Activated CD4-positive, alpha-beta T cell treated with anti-CD3 and anti-CD28 coated beads, Interleukin-2, amount 10 ng/mL, durations not matched to agents 7 days and 5 days (primary cell): Measurements from ENCODE around the gene SLC12A6. TPM values are rescaled to one million over a fixed set of nuclear protein-coding genes. Genes with fewer than 3 reads are reported as not detected.
"Not testable (repeated sequence)": the region's sequence is repeated elsewhere in the genome, so short reads cannot be mapped to it uniquely, and the experiment has no call there.

Source experiments
- CTCF ChIA-PET: fragments of 350-600 bp; sonication (Branson Sonifier 250); formaldehyde crosslinking; loops from one replicate; lab custom pipeline; 2021; ENCODE audit warnings: antibody characterized with exemption; lab: Charles Lee
- POLR2A ChIA-PET: fragments of 350-600 bp; sonication (Branson Sonifier 250); formaldehyde crosslinking; loops from one replicate; lab custom pipeline; 2021; ENCODE audit warnings: antibody characterized with exemption; lab: Charles Lee
- DNase-seq: peaks from one replicate; pipeline ENCODE4 v3.0.0-alpha.2; 2020
- H3K27ac Mint-ChIP-seq: one replicate; pipeline ENCODE4 v1.8.0; 2021; ENCODE audit warnings: mild to moderate bottlenecking, moderate library complexity, mixed read lengths
- H3K27me3 Mint-ChIP-seq: one replicate; pipeline ENCODE4 v1.8.0; 2021; ENCODE audit warnings: mixed read lengths
- H3K36me3 Mint-ChIP-seq: one replicate; pipeline ENCODE4 v1.8.0; 2021; ENCODE audit warnings: low read depth, mixed read lengths
- H3K4me1 Mint-ChIP-seq: one replicate; pipeline ENCODE4 v1.8.0; 2021; ENCODE audit warnings: mixed read lengths
- H3K4me3 Mint-ChIP-seq: one replicate; pipeline ENCODE4 v1.8.0; 2021; ENCODE audit warnings: mild to moderate bottlenecking, moderate library complexity, mixed read lengths
- H3K9me3 Mint-ChIP-seq: one replicate; pipeline ENCODE4 v1.8.0; 2021; ENCODE audit warnings: mixed read lengths
- microRNA-seq: library from miRNA; unstranded; fragments of <30 nt; microRNA quantifications from one replicate; pipeline ENCODE4 v1.2.0, GENCODE V29; 2021; ENCODE audit warnings: borderline microRNAs expressed, borderline replicate concordance
- total RNA-seq, 2 experiments: library from RNA; stranded (reverse); gene quantifications; one replicate each; pipeline ENCODE4 v1.2.3, GENCODE V29; 2021

Gene SLC12A6
- total RNA-seq, 2 experiments from 2014 or later, result 32.7 to 36.7 TPM

DNA sequence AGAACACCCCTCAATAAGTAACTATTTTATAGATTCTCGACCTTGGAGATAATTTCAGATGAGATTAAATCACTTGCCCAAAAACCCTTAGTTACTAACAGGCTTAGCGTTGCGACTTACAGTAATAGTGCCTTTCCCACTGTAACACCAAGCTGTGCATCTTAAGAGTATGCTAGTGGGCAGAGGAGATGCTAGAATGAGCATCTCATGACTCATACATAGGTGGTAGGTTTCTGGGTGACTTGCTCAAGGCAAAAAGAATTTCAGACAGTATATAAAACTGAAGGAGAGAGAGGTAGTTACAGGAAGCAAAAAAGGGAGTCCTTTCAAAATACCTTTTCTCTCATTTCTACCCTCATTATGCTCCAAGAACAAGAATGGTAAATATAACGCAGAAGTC, 131.6 kb downstream of the SLC12A6 start:
- ChIA-PET POLR2A (no interaction called here), CTCF (interaction anchor here (0.7 to 1.3 kb wide), 4 partner anchors 40 to 166 kb away, joined by 3 read pairs; no protein-coding TSS in a partner anchor)
- no peak overlapping the region for H3K4me3 Mint-ChIP-seq
- DNase-seq, result no peak
- peaks cover 21% of the 10 kb centered on the region for H3K4me1 Mint-ChIP-seq
- H3K27me3 Mint-ChIP-seq, result no peaks in the 10 kb centered on the region
- peaks cover 22% of the 10 kb centered on the region for H3K36me3 Mint-ChIP-seq
- no peaks in the 10 kb centered on the region for H3K9me3 Mint-ChIP-seq
- no peak overlapping the region for H3K27ac Mint-ChIP-seq

DNA sequence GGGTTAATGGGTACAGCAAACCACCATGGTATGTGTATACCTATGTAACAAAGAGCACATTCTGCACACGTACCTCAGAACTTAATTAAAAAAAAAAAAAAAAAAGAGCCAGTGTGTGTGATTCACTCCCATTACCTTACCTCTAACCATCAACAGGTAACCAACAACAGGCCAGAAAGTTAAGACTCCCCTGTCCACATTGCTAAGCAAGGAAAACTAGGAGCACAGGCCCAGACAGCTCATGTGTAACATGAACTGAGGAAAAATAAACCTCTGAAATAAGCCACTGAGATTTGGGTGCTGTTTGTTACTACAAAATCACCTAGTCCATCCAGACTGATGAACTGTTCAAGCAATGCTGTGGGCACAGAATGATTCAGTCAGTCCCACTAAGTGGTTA, 133.6 kb downstream of the SLC12A6 start:
- CTCF ChIA-PET, result no interaction called here
- DNase-seq, result no peak

DNA sequence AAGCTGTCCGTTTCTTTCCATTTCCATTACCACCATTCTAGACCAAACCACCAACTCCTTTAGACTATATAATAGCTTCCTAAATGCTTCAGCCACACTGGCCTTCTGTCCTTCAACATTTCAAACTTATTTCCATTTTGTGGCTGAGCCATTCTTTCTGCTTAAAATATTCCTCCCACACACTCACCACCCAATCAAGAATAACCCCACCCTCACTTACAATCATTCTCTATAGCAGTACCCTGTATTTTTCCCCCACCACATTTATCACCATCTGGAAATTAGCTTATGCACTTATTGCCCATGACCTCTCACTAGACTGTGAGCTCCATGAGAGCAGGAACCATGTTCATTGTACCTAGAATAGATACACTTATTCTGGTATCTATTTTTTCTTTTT, 134.3 kb downstream of the SLC12A6 start:
- H3K36me3 Mint-ChIP-seq, result peaks cover 37% of the 10 kb centered on the region
- POLR2A ChIA-PET, result no interaction called here
- no peak for DNase-seq
- H3K4me1 Mint-ChIP-seq, result peaks cover 14% of the 10 kb centered on the region
- no peaks in the 10 kb centered on the region for H3K9me3 Mint-ChIP-seq
- CTCF ChIA-PET, result no interaction called here
- no peak overlapping the region for H3K4me3 Mint-ChIP-seq
- H3K27ac Mint-ChIP-seq, result no peak overlapping the region
- no peaks in the 10 kb centered on the region for H3K27me3 Mint-ChIP-seq

More for the DNA sequence above, 133.6 kb downstream of the SLC12A6 start:
- Mint-ChIP-seq H3K9me3 (no peaks in the 10 kb centered on the region), H3K4me1 (peaks cover 20% of the 10 kb centered on the region), H3K27me3 (no peaks in the 10 kb centered on the region), H3K27ac (no peak overlapping the region), H3K4me3 (no peak overlapping the region), H3K36me3 (peaks cover 37% of the 10 kb centered on the region)
- POLR2A ChIA-PET, result no interaction called here

DNA sequence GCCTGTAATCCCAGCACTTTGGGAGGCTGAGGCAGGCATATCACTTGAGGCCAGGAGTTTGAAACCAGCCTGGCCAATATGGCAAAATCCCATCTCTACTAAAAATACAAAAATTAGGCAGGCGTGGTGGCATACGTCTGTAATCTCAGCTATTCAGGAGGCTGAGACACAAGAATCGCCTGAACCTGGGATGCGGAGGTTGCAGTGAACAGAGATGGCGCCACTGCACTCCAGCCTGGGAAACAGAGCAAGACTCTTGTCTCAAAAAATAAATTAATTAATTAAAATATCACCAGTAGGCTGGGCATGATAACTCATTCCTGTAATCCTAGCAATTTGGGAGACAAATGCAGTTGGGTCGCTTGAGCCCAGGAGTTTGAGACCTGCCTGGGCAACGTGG, 144.3 kb downstream of the SLC12A6 start:
- CTCF ChIA-PET, H3K36me3 Mint-ChIP-seq, H3K27me3 Mint-ChIP-seq, POLR2A ChIA-PET, DNase-seq, H3K9me3 Mint-ChIP-seq, H3K4me1 Mint-ChIP-seq, H3K27ac Mint-ChIP-seq, H3K4me3 Mint-ChIP-seq: not testable (repeated sequence)

DNA sequence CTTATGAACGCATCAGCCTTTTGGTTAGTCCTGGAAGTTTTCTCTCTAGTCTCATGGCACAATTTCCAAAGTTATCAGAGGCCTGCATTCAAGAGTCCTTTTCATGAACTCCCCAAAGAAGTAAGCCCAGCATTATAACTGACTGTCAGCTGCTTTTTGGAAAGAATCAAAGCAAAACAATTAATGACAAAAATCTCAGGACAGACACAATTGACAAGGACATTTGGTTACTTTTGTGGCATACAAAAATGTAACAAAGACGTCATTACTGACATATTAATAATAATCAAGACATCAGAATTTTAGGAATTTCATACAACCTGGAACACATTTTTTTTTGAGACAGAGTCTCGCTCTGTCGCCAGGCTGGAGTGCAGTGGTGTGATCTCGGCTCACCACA, 148.9 kb downstream of the SLC12A6 start:
- Mint-ChIP-seq H3K9me3 (peaks cover 10% of the 10 kb centered on the region), H3K27ac (no peak overlapping the region), H3K36me3 (peaks cover 22% of the 10 kb centered on the region), H3K4me3 (no peak overlapping the region), H3K4me1 (no peaks in the 10 kb centered on the region), H3K27me3 (no peaks in the 10 kb centered on the region)
- CTCF ChIA-PET, result no interaction called here
- POLR2A ChIA-PET, result interaction anchor here (0.7 kb wide), 1 partner anchor 70 kb away, joined by 5 read pairs; no protein-coding TSS in a partner anchor
- no peak for DNase-seq

DNA sequence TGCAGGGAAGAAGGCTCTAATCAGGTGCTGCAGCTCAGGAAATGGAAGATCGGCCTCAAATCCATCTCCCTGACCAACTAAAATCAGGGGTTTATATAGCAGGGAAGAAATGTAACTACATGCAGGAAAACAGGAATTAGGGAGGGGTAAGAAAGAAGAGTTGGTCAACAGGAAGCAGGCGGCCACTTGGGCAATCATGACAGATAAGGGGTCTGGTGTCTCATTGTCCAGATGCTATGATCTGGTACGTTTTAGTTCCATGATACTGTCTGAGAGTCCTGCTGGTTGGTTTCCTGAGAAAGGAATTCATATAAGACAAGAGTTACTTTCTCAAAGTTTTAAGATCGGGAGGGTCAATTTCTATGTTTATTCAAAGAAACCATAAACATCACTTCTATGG, 151.9 kb downstream of the SLC12A6 start:
- ChIA-PET POLR2A (no interaction called here), CTCF (no interaction called here)
- Mint-ChIP-seq H3K27me3 (no peaks in the 10 kb centered on the region), H3K4me3 (no peak overlapping the region), H3K27ac (no peak overlapping the region), H3K4me1 (no peaks in the 10 kb centered on the region), H3K36me3 (peaks cover 29% of the 10 kb centered on the region), H3K9me3 (peaks cover 10% of the 10 kb centered on the region)
- DNase-seq, result no peak

DNA sequence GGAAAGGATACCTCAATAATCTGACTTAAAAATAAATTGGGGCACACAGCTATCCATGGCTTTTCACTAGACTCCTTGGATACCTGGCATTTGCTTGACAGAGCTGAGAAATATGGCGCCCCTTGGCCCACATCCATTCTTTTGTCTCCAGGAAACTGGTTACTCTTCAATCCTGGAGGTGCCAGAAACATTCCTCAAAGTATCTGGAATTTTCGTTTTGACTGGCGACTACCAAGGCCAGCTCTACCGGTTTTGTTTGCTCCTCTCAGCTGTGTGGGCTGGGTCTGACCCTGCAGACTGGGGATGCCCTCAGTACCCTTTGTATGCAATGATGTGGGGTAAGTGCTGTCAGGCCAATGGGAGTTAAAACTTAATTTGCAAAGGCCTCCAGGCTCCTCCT, 154.6 kb downstream of the SLC12A6 start:
- DNase-seq, result no peak
- Mint-ChIP-seq H3K4me1 (no peaks in the 10 kb centered on the region), H3K27me3 (no peaks in the 10 kb centered on the region), H3K9me3 (peaks cover 10% of the 10 kb centered on the region), H3K4me3 (no peak overlapping the region), H3K36me3 (peaks cover 32% of the 10 kb centered on the region), H3K27ac (no peak overlapping the region)
- ChIA-PET POLR2A (no interaction called here), CTCF (interaction anchor here (1.2 kb wide), 1 partner anchor 35 kb away, joined by 4 read pairs; no protein-coding TSS in a partner anchor)

Small RNA genes lying within 50 kb of the gene (microRNA-seq; reads per million reads assigned to microRNA genes)
- gene MIR1233-1, result not detected

Other genes starting within 250 kb of the SLC12A6 start
- gene EMC7, start 235.9 kb downstream of the SLC12A6 start, total RNA-seq, result 10 to 100 TPM; 63.1 to 65.6 TPM
- gene PGBD4, start 235.7 kb downstream of the SLC12A6 start, total RNA-seq, result 1 to 10 TPM; 3.8 to 4.1 TPM
- 10 to 100 TPM; 40.8 to 45.7 TPM for gene KATNBL1, start 127.7 kb downstream of the SLC12A6 start, total RNA-seq
- gene EMC4, start 112.8 kb downstream of the SLC12A6 start, total RNA-seq, result 10 to 100 TPM; 72.6 to 78.0 TPM
- 100 to 1,000 TPM; 162 to 207 TPM for gene NOP10, start 5.4 kb upstream of the SLC12A6 start, total RNA-seq
- gene NUTM1, start 5.5 kb upstream of the SLC12A6 start, total RNA-seq, result not detected
- gene LPCAT4, start 29.4 kb upstream of the SLC12A6 start, total RNA-seq, result 100 to 1,000 TPM in 1 of 2 experiments, 10 to 100 TPM in 1; 98.2 to 101 TPM
- gene GOLGA8A, start 100.0 kb upstream of the SLC12A6 start, total RNA-seq, result 100 to 1,000 TPM; 253 to 262 TPM
- gene GOLGA8B, start 245.9 kb upstream of the SLC12A6 start, total RNA-seq, result 100 to 1,000 TPM; 111 to 130 TPM